Suppressor macrophage treated with lipopolysaccharide for 4 hours (primary cell): ENCODE results near the gene PLAAT3.
"Not testable (repeated sequence)": the region's sequence is repeated elsewhere in the genome, so short reads cannot be mapped to it uniquely, and the experiment has no call there.

Experiments
- DNase-seq: peaks from one replicate; pipeline ENCODE4 v3.0.0-alpha.2; 2020

PLAAT3 gene

GRCh38 chr11:63535734-63536133 lies 78.5 kb downstream of the PLAAT3 start:
- DNase-seq, result no peak

GRCh38 chr11:63534895-63535461 lies 79.3 kb downstream of the PLAAT3 start:
- DNase-seq, result no peak

- DNase-seq, result no peak
Observed at GRCh38 chr11:63534076-63534475, 80.2 kb downstream of the PLAAT3 start.

- DNase-seq, result no peak
Observed at GRCh38 chr11:63532799-63533475, 81.3 kb downstream of the PLAAT3 start.

DNA sequence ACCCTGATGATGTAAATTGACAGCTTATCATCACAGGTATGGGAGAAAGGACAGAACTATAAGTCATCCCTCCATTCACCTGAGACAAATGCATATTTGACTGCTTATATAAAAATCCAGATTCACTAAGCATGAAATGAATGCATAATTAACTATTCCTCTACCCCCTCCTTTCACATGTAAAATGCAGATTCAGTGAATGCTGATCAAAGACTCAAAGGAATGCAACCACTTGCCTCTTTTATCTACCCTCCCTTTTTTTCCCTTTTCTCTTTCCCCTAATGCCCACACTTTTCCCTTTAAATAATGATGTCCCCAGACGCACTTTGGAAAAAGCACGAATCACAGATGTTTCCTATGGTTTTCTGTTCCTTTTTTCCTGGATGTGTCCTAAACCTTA lies 82.1 kb downstream of the PLAAT3 start:
- no peak for DNase-seq

GRCh38 chr11:63531074-63531792 lies 83.0 kb downstream of the PLAAT3 start:
- not testable (repeated sequence) for DNase-seq

DNA sequence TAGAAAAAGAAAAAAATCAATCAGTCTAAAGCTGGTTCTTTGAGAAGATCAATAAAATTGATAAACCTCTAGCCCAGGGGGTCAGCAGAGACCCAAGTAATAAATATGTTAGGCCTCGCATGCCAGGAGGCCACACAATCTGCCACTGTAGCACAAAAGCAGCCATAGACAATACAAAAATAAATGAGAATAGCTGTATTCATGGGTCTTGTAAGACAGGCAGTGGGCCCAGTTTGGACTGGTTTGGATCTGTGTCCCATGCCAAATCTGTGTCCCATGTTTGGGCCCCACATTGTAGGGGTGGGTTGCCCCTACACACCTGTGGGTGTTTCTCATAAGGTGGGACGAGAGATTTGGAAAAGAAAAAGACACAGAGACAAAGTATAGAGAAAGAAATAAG lies 84.2 kb downstream of the PLAAT3 start:
- DNase-seq, result no peak

DNA sequence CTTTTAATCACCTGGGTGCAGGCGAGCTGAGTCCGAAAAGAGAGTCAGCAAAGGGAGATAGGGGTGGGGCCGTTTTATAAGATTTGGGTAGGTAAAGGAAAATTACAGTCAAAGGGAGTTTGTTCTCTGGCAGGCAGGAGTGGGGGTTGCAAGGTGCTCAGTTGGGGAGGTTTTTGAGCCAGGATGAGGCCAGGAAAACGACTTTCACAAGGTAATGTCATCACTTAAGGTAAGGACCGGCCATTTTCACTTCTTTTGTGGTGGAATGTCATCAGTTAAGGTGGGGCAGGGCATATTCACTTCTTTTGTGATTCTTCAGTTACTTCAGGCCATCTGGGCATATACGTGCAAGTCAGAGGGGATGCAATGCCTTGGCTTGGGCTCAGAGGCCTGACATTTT lies 84.9 kb downstream of the PLAAT3 start:
- DNase-seq, result not testable (repeated sequence)

DNA sequence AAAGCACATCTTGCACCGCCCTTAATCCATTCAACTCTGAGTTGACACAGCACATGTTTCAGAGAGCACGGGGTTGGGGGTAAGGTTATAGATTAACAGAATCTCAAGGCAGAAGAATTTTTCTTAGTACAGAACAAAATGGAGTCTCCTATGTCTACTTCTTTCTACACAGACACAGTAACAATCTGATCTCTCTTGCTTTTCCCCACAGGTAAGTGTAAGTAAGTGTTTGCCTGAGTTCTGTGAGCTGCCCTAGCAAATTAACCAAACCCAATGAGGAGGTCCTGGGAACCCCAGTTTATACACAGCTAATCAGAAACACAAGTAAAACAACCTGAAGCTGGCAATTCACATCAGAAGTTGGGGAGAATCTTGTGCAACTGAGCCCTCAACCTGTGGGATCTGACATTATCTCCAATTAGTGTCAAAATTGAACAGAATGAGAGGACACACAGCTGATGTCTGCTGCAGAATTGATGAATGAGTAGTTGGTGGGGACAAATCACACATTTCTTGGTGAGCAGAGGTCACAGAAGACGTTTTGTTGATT lies 85.4 kb downstream of the PLAAT3 start:
- not testable (repeated sequence) for DNase-seq

GRCh38 chr11:63528156-63528555 lies 86.1 kb downstream of the PLAAT3 start:
- DNase-seq, result not testable (repeated sequence)

GRCh38 chr11:63527667-63528066 lies 86.6 kb downstream of the PLAAT3 start:
- DNase-seq, result no peak
